NAMALWA (cell line): ENCODE data around the gene FADS3.

Experiments used
- DNase-seq: peaks from one replicate; pipeline ENCODE4 v3.0.0-alpha.2; 2015; ENCODE audit warnings: low spot score

Gene FADS3, protein sequence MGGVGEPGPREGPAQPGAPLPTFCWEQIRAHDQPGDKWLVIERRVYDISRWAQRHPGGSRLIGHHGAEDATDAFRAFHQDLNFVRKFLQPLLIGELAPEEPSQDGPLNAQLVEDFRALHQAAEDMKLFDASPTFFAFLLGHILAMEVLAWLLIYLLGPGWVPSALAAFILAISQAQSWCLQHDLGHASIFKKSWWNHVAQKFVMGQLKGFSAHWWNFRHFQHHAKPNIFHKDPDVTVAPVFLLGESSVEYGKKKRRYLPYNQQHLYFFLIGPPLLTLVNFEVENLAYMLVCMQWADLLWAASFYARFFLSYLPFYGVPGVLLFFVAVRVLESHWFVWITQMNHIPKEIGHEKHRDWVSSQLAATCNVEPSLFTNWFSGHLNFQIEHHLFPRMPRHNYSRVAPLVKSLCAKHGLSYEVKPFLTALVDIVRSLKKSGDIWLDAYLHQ

DNA sequence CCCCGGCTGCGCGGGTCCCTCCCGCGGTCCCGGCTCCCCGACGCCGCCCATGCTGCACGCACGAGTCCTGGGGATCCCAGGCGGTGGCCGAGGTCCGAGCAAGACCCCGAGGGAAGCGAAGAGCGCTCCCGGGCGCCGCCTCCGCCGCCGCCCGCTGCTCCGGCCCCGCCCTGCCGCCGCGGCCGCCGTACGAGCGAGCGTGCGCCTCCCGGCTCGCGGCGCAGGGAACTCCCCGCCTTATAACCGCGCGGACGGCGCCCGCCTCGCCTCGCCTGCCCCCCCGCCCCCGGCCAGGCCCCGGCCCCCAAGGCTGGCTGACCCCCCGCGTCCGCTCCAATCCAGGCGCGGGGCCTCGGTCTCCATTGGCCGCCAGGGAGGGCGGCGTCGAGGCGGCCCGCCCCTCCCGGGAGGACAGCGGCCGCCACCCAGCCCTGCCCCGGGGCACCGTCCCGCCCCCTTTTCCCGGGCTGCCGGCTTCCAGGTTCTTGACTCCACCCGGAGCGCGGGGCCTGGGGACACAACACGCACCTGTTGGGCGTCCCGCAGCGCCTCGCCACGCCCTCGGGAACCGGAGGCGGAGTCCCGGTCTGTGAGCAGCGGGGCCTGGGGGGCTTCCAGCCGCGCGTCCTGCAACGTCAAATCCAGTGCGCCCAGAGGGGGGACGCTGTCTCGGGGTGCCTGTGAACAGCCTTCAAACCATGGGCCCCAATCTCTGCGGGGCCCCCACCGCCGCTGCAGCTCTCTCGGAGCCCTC, at the start of gene FADS3:
TSS of gene FADS3 (minus strand) at position 215 of the 754 bp plus-strand sequence. CDS start at position 51, 164 bp downstream.
- peak; percentile 82 for DNase-seq

DNA sequence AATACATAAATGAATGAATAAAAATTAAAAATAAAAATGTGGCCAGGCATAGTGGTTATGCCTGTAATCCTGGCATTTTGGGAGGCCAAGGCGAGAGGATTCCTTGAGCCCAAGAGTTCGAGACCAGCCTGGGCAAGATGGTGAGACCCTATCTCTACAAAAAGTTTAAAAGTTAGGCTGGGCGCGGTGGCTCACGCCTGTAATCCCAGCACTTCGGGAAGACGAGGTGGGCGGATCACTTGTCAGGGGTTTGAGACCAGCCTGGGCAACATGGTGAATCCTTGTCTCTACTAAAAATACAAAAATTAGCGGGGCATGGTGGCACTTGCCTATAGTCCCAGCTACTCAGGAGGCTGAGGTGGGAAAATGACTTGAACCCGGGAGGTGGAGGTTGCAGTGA, 49.1 kb upstream of the FADS3 start:
- no peak for DNase-seq

DNA sequence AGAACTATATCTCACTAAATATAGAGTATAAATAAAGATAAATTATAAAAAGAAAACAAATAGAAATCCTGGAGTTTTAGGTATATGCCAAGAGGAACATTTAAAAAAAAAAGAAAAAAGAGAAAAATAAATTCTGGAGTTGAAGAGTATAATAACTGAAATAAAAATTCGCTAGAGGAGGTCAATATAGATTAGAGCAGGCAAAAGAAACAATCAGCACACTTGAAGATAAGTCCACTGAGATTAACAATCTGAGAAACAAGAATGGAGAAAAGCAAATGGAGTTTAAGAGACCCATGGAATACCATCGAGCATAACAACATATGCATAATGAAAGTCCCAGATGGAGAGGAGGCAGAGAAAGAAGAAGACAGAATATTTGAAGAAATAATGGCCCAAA, 44.5 kb upstream of the FADS3 start:
- DNase-seq = no peak

DNA sequence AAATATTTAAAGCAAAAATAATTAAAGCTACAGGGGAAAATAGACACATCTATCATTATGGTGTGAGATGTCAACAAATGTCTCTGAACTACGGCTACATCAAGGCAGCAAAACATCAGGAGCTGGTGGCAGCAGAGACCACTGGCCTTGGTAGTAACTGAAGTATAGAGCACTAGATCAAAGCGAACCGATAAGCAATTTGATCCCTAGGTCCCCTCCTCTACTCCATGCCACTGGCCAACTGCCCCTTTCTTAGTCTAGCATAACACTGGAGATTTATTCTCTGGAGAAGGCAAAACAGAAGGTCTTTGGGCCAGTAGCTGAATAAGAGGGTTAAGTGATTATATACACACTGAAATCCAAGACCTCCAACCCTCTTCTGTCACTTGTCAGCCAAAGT, 39.6 kb upstream of the FADS3 start:
- DNase-seq = no peak

DNA sequence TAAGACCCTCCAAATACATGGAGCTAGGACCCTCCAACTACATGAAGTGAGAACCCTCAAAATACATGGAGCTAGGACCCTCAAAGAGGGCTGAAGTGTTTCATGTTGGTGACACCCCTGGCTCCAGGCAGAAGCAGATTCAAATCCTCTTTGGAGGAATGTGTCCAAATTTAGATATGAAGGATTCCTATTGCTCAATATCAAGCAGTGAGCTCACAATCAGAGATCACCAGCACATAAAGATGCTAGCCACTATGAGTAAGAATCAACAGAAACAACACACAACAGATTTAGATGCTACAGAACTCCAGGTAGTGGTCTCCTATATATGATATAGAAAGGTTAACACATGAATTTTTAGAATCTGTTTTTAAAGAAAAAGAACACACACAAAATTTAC, 37.3 kb upstream of the FADS3 start:
- no peak for DNase-seq

DNA sequence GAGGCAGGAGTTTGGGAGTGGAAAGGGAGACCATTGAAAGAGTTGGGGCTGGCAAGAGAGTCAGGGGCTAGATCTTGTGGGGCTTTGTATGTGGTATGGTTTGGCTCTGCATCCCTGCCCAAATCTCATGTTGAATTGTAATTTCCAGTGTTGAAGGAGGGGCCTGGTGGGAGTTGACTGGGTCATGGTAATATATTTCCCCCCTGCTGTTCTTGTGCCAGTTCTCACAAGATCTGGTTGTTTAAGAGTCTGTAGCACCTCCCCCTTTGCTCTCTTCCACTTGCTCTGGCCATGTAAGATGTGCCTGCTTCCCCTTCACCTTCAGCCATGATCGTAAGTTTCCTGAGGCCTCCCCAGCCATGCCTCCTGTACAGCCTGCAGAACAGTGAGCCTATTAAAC, 36.2 kb upstream of the FADS3 start:
- DNase-seq = no peak

DNA sequence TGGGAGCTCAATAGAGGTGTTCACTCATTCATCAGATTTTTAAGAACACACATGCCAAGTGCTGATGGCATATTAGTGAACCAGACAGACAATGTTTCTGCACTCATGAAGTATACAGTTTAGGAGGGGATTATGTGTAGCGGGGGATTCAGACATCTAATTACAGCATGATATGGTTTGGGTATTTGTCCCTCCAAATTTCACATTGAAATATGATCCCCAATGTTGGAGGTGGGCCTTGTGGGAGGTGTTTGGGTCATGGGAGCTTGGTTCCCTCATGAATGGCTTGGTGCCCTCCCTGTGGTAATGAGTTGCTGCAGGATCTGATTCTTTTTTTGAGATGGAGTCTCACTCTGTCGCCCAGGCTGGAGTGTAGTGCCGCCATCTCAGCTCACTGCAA, 34.9 kb upstream of the FADS3 start:
- DNase-seq = no peak

DNA sequence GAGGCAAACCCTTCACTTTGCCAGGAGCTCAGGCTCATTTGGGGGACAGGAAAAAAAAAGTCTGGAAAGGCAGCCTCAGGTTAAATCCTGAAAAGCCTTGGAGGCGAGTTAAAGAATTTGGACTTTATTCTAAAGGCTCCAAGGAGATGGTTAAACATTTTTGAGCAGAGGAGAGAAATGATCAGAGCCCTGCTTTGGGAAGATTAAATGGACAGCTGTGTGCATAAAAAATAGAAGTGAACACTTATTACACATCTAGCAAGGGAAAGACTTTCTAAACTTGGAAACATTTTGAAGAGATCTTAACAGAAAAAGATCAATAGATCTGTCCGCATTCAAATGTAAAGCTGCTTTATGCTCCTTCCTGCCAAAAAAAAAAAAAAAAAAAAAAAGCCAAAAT, 34.4 kb upstream of the FADS3 start:
- no peak for DNase-seq

DNA sequence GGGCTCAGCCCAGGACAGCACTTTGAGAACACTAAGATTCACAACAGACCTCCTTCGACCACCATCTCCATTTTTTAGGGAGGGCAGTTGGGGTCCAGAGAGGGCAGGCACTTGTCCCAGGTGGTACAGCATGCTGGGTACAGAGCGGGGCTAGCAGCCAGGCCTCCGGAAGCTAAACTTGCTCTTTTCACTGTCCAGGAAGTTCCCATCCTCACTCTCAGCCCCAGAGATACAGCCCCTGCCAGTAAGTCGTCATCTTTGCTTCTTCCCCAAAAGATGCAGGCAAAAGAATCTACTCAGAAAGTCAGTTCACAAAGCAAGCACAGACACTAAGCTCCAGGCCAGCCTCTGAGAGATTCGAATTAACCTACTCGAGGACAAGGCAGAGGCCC, 32.7 kb upstream of the FADS3 start:
- no peak for DNase-seq

DNA sequence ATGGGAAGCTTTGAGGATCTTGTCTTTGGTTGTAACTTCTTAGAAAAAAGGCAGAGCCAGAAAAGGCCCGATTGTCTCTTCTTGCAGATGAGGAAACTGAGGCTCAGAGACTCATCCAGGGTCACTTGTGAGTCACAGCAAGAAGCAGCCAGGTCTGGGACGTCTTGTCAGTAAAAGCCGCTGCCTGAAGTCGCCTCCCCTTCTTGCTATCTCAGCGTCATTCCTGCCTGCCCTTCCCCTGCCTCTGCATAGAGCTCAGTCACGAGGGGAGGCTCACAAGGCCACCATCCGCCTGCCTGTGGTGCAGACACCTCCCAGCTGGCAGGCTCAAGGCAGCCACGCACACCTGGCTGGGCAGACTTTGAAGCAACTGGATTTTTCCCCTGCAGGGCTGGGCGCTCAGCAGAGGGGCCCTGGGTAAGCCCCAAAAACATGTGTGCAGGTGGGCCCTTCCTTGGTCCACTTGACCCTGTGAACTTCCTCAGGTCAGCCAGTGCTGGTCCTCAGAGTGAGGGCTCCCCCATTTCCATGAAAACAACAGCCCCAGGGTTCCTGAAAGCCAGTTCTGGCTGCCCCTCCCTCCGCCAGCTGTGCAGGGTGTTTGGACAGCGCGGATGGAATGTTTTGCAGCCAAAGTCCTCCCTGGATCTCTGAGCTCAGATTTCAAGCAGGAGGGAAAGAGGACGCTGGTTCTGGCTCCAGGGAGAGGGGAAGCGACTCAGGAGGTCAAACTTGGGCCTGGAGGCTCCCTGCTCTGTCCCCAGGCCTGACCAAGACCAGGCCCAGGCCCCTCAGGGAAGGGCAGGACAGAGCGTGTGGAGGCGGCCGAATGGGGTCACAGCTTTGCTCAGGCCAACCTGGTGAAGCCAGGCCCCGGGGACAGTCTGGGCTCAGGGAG, 32.1 kb upstream of the FADS3 start:
- no peak for DNase-seq

DNA sequence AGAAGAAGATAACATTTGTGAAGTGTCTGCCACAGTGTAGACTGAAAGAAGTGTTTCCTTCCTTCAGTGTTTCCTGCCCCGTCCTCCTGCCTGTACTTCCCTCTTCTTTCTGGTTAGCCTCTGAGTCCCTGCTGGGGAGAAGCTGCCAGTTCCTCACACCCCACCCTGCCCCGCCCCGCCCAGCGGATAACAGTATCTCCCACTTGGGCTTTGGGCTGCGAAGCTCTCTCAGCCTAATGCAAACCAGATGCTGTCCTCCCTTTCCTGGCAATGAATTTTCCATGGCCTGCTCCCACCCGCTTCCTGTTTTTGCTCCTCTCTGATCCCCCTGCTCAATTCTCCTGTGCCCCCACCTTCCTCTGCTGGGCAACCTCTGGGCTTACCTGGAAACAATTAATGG, 31.2 kb upstream of the FADS3 start:
- no peak for DNase-seq

DNA sequence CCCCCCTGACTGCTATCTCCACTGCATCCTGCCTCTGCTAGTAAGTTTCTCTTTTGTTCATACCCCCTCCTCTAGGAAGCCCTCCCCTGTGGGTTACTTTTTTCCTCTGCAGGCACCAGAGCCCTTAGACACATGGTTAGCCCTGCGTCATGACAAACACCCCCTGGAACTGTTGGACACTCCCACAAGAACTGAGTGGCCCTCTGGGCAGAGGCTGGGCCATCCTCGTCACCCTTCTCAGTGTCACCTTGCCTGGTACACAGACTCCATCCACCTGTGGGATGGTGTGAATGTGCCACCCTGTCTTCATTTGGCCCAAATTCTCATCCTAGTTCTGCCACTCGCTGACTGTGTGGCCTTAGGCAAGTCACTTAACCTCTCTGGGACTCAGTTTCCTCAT, 30.1 kb upstream of the FADS3 start:
- no peak for DNase-seq

DNA sequence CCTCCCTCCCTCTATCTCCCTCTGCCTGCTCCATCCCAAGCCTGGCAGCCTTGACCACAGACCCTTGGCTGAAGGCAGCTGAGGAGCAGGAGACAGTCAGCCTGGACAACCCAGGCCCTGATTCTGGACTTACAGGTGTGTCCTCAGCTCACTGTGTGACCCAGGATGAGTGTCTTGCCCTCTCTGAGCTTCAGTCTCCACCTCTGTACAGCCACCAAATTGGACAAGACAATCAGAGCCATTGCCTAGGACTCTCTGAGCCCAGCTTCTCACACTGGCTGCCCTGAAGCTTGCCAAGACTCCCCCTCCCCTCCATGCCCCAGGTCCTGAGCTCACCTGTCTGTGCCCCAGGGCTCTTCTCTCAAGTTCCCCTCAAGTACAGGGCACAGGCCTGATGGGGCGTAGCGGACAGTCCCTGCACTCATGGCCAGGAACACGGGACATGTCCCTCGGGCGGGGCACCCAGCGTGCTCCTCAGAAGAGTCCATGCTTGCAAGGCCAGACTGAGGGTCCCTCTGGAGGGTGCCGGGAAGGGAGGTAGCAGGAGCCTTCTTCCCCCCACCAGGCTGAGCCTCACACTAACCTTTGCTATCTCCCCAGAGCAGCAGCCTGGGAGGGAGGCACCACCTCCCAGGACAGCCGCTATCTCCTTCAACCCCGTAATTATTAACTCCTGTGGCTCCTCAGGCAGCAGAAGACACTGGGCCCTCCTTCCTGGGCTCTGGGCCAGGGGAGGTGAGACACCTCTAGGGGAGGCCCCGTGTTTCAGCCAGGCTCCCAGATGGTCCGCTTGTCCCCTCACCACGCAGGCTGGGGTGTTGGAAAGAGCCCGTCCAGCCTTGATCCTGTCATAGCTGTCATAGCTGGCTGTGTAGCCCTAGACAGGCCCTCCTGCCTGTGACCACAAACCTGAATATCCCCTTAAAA, 28.6 kb upstream of the FADS3 start:
- DNase-seq = no peak

DNA sequence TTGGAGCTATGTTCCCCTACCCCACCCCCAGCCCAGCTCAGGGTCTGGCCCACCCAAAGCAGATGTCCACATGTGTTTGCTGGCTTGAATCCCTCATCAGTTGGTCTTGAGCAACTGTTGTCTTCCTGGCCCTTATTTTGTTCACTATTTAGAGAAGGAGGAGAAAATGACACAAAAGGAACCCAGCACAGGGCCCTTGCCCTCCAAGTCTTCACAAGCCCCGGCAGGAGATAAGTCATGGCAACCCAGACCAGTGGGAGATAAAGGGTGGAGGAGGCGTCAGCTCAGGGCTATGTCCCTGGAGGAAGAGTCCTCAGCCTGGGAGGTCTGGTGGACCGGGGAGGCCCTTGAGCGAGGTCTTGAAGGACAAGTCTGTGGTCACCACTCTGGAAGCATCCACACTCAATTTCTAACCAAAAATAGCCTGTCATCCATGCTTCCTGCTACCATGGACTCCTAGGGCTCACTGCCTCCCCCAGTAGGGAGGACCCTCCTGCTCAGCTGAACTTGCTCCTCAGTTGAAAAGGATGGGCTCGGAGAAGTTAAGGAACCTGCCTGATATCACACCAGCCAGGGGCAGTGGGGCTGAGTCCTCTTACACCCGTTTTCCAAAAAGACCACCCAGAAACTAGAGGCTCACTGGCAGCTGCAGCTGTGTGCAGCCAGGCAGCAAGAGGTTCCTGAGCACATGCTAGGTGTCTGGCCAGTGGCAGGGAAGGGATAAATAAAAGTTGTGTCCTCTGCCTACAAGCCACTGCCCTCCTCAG, 27.8 kb upstream of the FADS3 start:
- no peak for DNase-seq

DNA sequence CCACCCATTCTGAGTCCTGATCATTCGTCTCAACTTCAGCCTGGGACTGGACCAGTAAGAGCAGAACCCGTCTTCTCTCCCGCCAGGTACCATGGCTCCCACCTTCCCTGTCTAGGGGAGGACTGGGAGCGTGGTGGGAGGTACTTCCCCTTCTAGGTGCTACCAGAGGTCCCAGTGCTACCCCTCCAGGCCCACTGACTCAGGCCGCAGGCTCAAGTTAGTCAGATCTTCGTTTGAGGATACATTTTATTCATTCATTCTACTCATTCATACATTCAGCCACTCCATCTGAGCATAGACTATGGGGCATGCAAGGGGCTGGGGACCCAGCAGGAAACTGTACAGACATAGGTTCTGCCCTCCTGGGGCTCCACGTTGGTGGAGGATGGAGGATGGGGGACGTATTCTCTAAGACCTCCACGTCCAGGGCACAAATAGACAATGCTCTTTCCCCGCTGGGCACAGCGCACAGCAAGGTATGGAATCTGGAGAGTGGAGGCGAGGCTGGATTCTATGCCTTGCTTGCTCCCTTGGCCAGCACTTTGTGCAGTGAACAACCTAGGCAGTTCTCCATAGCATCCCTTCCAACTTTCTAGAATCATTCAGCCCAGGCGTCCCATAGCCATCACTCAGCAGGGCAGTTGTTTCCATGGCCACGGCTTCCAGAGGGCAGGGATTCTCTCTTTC, 27.0 kb upstream of the FADS3 start:
- DNase-seq = no peak

DNA sequence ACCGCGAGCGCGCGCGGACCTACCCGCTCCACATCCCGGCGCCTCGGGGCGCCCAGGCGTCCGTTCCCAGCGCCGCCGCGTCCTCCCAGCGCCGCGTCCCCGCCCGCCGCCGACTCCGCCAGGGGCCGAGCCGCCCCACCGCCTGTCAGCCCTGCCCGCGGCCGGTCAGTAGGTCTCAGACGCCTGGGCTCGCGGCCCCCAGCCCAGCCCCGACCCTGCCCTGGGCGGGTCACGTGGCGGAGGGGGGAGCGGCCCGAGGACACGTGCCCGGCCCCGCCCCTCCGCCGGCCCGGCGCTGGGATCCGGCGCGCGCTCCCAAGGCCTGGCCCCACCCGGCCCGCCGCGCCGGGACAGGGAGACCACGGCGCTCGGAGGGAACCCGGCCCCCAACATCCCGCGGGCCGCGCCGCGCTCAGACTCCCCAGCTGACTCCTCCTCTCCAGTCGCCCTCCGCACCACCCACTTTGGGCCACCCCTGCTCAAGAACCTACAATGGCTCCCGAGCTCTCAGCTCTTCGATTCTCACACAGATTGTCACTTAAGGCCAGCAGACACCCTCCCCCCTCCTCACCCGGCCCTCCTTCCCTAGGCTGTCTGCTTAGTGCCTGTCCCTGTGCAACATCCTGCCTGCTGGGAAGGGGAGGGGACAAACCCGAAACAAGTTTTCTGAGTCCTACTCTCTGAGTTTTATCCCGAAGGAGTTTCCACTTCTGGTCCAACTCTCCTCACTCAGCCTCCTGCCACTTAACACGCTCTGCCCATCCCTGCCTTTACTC, 26.2 kb upstream of the FADS3 start, which contains the start of gene RAB3IL1:
TSS of gene RAB3IL1 (minus strand) at position 233 of the 776 bp plus-strand sequence. CDS start at position 34, 199 bp downstream.
- DNase-seq = no peak

DNA sequence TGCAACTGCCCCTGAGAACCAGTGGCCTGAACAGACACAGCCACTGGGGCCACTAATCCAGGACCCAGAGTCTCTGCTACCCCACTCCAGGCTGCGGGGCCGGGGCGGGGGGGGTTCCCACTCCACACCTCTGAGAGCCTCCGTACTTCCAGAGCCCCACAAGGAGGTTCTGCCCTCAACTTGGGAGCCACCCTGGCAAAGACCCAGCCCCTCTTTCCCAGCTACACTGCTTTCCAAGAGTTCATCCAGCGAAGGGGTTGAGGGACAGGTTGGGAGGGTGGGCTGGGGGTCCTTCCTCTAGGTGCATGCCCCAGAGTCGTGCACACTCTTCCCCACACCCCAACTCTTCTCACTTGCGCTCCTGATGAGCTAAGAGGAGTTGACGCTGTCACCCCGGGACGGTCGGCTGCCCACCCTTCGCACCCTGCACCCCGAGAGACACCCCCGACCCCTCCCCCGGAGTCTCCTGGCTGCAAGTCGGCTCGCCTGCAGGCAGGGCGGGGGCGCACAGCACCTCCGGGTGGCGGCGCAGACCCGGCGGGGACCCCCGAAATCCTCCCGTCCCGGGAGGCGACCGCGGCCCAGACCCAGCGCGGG, 25.5 kb upstream of the FADS3 start:
- DNase-seq = no peak

DNA sequence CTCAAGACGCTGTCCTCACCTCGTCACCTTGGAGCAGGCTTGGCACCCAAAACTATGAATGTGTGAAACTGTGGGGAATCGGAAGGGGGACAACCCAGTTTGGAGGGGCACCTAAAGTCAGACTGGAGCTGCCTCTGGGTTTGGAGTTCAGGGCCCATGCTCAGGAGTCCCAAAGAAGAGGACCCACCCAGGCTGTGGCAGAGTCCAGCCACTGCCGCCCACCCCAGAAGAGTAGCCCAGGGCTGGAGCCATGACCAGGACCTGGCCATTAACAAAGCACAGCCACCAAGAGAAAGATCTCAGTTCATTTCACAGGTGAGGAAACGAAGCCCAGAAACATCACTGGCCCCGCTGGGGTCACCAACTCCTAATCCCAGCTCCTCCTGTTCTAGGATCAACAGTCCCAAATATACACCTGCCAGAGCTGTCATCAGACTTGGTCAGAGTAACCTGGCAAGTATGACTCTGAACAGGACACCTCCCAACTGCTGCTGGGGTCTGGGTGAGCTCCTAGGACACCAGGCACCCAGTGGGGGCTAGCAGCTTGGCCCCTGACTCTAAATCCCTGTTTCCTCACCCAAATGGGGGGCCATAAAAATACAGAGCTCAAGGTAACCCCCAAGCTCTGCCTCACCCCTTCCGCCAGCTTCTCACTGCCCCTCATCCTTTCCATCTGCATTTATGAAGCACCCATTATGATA, 23.3 kb upstream of the FADS3 start:
- no peak for DNase-seq
